Endothelial cell of umbilical vein (primary cell): Measurements from ENCODE around the gene DDX10. TPM values are rescaled to one million over a fixed set of nuclear protein-coding genes. Genes with fewer than 3 reads are reported as not detected.

Source experiments
- BruUV-seq: library from RNA; stranded (reverse); fragments of 400-500 nt; replicated peaks from 2 replicates; lab custom pipeline; 2021; lab: Mats Ljungman, UMichigan
- CTCF ChIA-PET: fragments of 300-600, 350-600 bp; sonication (Branson Sonifier 250); formaldehyde crosslinking; loops from one replicate; lab custom pipeline; 2021; ENCODE audit warnings: antibody characterized with exemption, inconsistent platforms; lab: Charles Lee
- POLR2A ChIA-PET: fragments of 300-600, 350-600 bp; sonication (Branson Sonifier 250); formaldehyde crosslinking; loops from one replicate; lab custom pipeline; 2021; ENCODE audit warnings: antibody characterized with exemption, inconsistent platforms; lab: Charles Lee
- DNase-seq: peaks from one replicate; pipeline ENCODE4 v3.0.0-alpha.2; 2011; ENCODE audit warnings: low read depth, low spot score
- FAIRE-seq: peaks from 2 replicates; lab custom pipeline; 2011; peaks lifted over from hg19 to GRCh38; lab: Jason Lieb, UNC
- H2AFZ ChIP-seq: 2 replicates; pipeline ENCODE4 v1.6.0; 2012; ENCODE audit warnings: low read depth, low read length, control low read depth, inconsistent platforms
- H3K27ac ChIP-seq: 2 replicates; pipeline ENCODE4 v1.5.1; 2011; ENCODE audit warnings: low read depth, mild to moderate bottlenecking, control low read depth, low read length, moderate library complexity; ENCODE audit not compliant: insufficient read depth
- H3K27me3 ChIP-seq, 2 experiments: 2 replicates each; pipeline versions ENCODE4 v1.6.0 to v1.6.1; 2011; ENCODE audit warnings: low read length in 2 of 2, mixed read lengths in 1 of 2; ENCODE audit not compliant: control insufficient read depth in 2 of 2, insufficient read depth in 2 of 2
- H3K36me3 ChIP-seq, 2 experiments: 2 replicates in 1 of 2; 3 replicates in 1 of 2; pipeline ENCODE4 v1.5.1; 2011; ENCODE audit warnings: low read length in 2 of 2, mild to moderate bottlenecking in 1 of 2, moderate library complexity in 1 of 2; ENCODE audit not compliant: control insufficient read depth in 2 of 2, insufficient read depth in 2 of 2; ENCODE audit errors: extremely low read depth in 1 of 2
- H3K4me1 ChIP-seq: 3 replicates; pipeline ENCODE4 v1.5.1; 2011; ENCODE audit warnings: mild to moderate bottlenecking, low read length; ENCODE audit not compliant: control insufficient read depth, insufficient read depth; ENCODE audit errors: extremely low read depth
- H3K4me2 ChIP-seq: 2 replicates; pipeline ENCODE4 v1.6.1; 2011; ENCODE audit warnings: low read length, control low read depth, mixed read lengths; ENCODE audit not compliant: insufficient read depth
- H3K4me3 ChIP-seq, 3 experiments: fragments of 200-600 bp in 1 of 3; sonication (generic), shearing (Covaris generic) in 1 of 3; replicated peaks in 1 of 3; 2 replicates each; pipeline ENCODE4 v1.5.1; 2011 to 2016; ENCODE audit warnings: control low read depth in 3 of 3, low read length in 3 of 3, mild to moderate bottlenecking in 2 of 3, inconsistent platforms in 1 of 3, low read depth in 1 of 3, moderate library complexity in 1 of 3; ENCODE audit not compliant: insufficient read depth in 1 of 3
- H3K79me2 ChIP-seq: 2 replicates; pipeline ENCODE4 v1.6.0; 2012; ENCODE audit warnings: low read length, inconsistent platforms; ENCODE audit not compliant: control insufficient read depth, insufficient read depth
- H3K9ac ChIP-seq: replicated peaks from 2 replicates; pipeline ENCODE3; 2011; ENCODE audit warnings: low read length, control low read depth; ENCODE audit not compliant: insufficient read depth; ENCODE audit errors: extremely low read depth
- H3K9me1 ChIP-seq: replicated peaks from 3 replicates; pipeline ENCODE4 v1.6.0; 2011; ENCODE audit warnings: mild to moderate bottlenecking, low read length; ENCODE audit not compliant: control insufficient read depth, insufficient read depth; ENCODE audit errors: extremely low read depth
- H3K9me3 ChIP-seq: replicated peaks from 2 replicates; pipeline ENCODE4 v1.5.1; 2012; ENCODE audit warnings: low read length, inconsistent platforms; ENCODE audit not compliant: control insufficient read depth, insufficient read depth
- H4K20me1 ChIP-seq: replicated peaks from 2 replicates; pipeline ENCODE3; 2011; ENCODE audit warnings: mild to moderate bottlenecking, low read length; ENCODE audit not compliant: control insufficient read depth, insufficient read depth; ENCODE audit errors: extremely low read depth
- EZH2 ChIP-seq: IDR thresholded peaks from 2 replicates; pipeline ENCODE4 v1.6.1; 2012; ENCODE audit warnings: borderline replicate concordance, low read depth, mild to moderate bottlenecking, moderate library complexity, low read length, inconsistent platforms; ENCODE audit not compliant: severe bottlenecking
- FOS ChIP-seq: IDR thresholded peaks from 2 replicates; pipeline ENCODE4 v1.6.1; 2011; ENCODE audit warnings: mild to moderate bottlenecking, low read length, moderate library complexity, borderline replicate concordance; ENCODE audit not compliant: insufficient read depth
- GATA2 ChIP-seq: IDR thresholded peaks from 2 replicates; pipeline ENCODE4 v1.7.0; 2011; ENCODE audit warnings: low read depth, mild to moderate bottlenecking, moderate library complexity, mixed read lengths, low read length; ENCODE audit not compliant: insufficient read length, insufficient read depth
- JUN ChIP-seq: IDR thresholded peaks from 2 replicates; pipeline ENCODE4 v1.6.1; 2011; ENCODE audit warnings: borderline replicate concordance, low read depth; ENCODE audit not compliant: insufficient read length, insufficient read depth
- MYC ChIP-seq: IDR thresholded peaks from one replicate; pipeline ENCODE4 v1.6.1; 2011; ENCODE audit warnings: mild to moderate bottlenecking, low read depth, low read length
- POLR2A ChIP-seq: IDR thresholded peaks from 2 replicates; pipeline ENCODE4 v1.6.1; 2012; ENCODE audit warnings: low read depth, mild to moderate bottlenecking, control low read depth, low read length
- POLR2AphosphoS5 ChIP-seq: IDR thresholded peaks from 2 replicates; pipeline ENCODE4 v1.6.1; 2012; ENCODE audit warnings: low read depth, mild to moderate bottlenecking, control low read depth, low read length, moderate library complexity; ENCODE audit not compliant: insufficient read depth
- dilution Hi-C: fragments of 300-500 bp; cut with MboI; formaldehyde crosslinking; loops from one replicate; pipeline ENCODE4 v1.15.0; 2019; ENCODE audit warnings: low sequenced_read_pairs; ENCODE audit not compliant: extremely low pct_ligation_motif_present
- intact Hi-C: fragments of 100-400 bp; cut with micrococcal nuclease; formaldehyde crosslinking; loops from one replicate; pipeline ENCODE4 v1.10.0; 2022
- polyA plus RNA-seq, 4 experiments: library from polyadenylated mRNA; depleted of rRNA in 3 of 4; stranded (reverse) in 3 of 4; unstranded in 1 of 4; fragments of >200 nt; gene quantifications; 2 replicates each; pipeline versions ENCODE4 v1.2.1 to v1.2.3, GENCODE V29; 2011 to 2012; ENCODE audit warnings: missing spikeins in 1 of 4
- total RNA-seq: library from RNA; stranded (reverse); gene quantifications from 2 replicates; pipeline ENCODE4 v1.2.3, GENCODE V29; 2021
- TF ChIP-seq, protein P1 (sequence below), 2 donors: IDR thresholded peaks; 1 replicate in 1 of 2; 2 replicates in 1 of 2; pipeline ENCODE4 v1.5.1; 2011; ENCODE audit warnings: low read length in 2 of 2, mild to moderate bottlenecking in 2 of 2, moderate library complexity in 2 of 2, control low read depth in 1 of 2, inconsistent platforms in 1 of 2, low read depth in 1 of 2; ENCODE audit not compliant: insufficient read depth in 1 of 2; ENCODE audit errors: extremely low read depth in 1 of 2
- TF ChIP-seq, protein P2 (sequence below): IDR thresholded peaks from 2 replicates; pipeline ENCODE4 v1.6.1; 2011; ENCODE audit not compliant: insufficient read depth, insufficient read length

Gene DDX10
- total and polyA plus RNA-seq, 2 donors (not counting 3 experiments of a cell fraction or from before 2014, with no cell fraction given) = 29.8 to 35.2 TPM

DNA sequence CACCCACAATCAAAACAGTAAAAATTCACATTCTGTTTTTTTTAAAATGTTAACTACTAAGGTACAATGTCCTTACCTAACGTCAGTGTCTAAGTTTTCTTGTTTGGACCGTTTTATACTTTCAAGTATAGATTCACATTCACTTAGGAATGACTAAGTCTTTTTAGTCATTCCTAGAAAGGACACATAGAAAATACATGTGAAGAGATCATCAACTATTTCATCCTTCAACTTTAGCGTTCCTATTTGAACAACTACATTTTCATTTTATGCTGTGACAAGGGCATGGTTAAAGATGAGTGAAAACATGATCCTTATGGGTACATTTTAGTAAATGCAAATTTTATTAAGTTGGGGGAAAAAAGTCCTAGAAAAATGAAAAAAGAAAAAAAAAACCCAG is 62.8 kb downstream of the DDX10 start:
- POLR2A ChIA-PET = no interaction called here
- H3K27me3 ChIP-seq = no peaks in the 10 kb centered on the region
- H3K4me2 ChIP-seq = no peak overlapping the region
- dilution Hi-C loops = no loop called here
- CTCF ChIA-PET = no interaction called here
- FAIRE-seq (no peak), DNase-seq (no peak)
- no peak overlapping the region for H3K4me3 ChIP-seq
- intact Hi-C loops = no loop called here
- H3K9me3 ChIP-seq = no peaks in the 10 kb centered on the region
- H3K36me3 ChIP-seq = peaks cover 0 to 3% of the 10 kb centered on the region in 2 experiments
- no peaks in the 10 kb centered on the region for H3K4me1 ChIP-seq
- BruUV-seq = no TSS peak
- peaks cover 41% of the 10 kb centered on the region for H3K79me2 ChIP-seq
- H3K9ac ChIP-seq = no peak overlapping the region
- TF ChIP-seq POLR2A (no peak), POLR2AphosphoS5 (no peak), MYC (no peak), EZH2 (no peak), FOS (no peak), GATA2 (no peak), JUN (no peak)
- no peaks in the 10 kb centered on the region for H4K20me1 ChIP-seq
- no peak overlapping the region for H2AFZ ChIP-seq
- H3K9me1 ChIP-seq = no peaks in the 10 kb centered on the region
- no peak overlapping the region for H3K27ac ChIP-seq

DNA sequence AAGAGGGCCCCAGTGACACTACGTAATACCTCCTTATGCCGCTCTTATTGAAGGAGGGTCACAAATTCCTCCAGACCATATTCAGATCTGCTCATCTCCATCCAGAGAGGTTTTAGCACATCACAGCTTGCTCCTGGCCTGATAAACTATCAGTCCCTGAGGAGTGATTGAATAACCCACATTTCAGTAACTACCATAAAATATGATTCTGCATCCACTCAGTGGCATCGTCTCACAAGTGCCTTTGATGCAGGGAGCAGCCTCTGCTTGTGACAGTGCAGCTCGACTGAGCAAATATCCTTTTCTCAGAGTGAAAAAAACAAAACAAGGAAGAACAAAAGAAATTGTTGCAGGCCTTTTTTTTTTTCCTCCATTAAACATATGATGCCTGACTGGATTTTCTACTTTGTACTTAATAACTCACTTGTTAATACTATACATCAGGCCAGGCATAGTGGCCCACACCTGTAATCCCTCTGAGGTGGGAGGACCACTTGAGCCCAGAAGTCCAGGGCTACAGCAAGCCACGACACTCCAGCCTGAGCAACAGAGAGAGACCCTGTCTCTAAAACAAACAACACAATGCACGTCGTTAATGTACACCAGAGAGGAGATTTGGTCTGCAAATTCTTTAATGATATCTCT is 64.5 kb downstream of the DDX10 start:
- H3K9me1 ChIP-seq = no peaks in the 10 kb centered on the region
- no peak overlapping the region for H3K27ac ChIP-seq
- H3K36me3 ChIP-seq = no peaks in the 10 kb centered on the region
- H3K9ac ChIP-seq = no peak overlapping the region
- dilution Hi-C loops = no loop called here
- TF ChIP-seq POLR2A (no peak), POLR2AphosphoS5 (no peak), FOS (no peak), GATA2 (no peak), EZH2 (no peak), MYC (no peak), JUN (no peak)
- TF ChIP-seq, protein P1, sequence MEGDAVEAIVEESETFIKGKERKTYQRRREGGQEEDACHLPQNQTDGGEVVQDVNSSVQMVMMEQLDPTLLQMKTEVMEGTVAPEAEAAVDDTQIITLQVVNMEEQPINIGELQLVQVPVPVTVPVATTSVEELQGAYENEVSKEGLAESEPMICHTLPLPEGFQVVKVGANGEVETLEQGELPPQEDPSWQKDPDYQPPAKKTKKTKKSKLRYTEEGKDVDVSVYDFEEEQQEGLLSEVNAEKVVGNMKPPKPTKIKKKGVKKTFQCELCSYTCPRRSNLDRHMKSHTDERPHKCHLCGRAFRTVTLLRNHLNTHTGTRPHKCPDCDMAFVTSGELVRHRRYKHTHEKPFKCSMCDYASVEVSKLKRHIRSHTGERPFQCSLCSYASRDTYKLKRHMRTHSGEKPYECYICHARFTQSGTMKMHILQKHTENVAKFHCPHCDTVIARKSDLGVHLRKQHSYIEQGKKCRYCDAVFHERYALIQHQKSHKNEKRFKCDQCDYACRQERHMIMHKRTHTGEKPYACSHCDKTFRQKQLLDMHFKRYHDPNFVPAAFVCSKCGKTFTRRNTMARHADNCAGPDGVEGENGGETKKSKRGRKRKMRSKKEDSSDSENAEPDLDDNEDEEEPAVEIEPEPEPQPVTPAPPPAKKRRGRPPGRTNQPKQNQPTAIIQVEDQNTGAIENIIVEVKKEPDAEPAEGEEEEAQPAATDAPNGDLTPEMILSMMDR (IDR thresholded peaks at IDR 0.05; ENCODE audit: extremely low read depth in 1 of 2, insufficient read depth in 1 of 2, low read depth in 1 of 2, low read length in 2 of 2) = no peak
- TF ChIP-seq, protein P2, sequence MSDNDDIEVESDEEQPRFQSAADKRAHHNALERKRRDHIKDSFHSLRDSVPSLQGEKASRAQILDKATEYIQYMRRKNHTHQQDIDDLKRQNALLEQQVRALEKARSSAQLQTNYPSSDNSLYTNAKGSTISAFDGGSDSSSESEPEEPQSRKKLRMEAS = no peak
- intact Hi-C loops = no loop called here
- H3K4me2 ChIP-seq = no peak overlapping the region
- CTCF ChIA-PET = interaction anchor here (0.9 to 1.1 kb wide), 2 partner anchors 31 to 125 kb away, joined by 3 read pairs; no protein-coding TSS in a partner anchor
- no peak overlapping the region for H3K4me3 ChIP-seq
- peaks cover 43% of the 10 kb centered on the region for H3K79me2 ChIP-seq
- H2AFZ ChIP-seq = no peak overlapping the region
- no peak for FAIRE-seq
- no peaks in the 10 kb centered on the region for H4K20me1 ChIP-seq
- no TSS peak for BruUV-seq
- POLR2A ChIA-PET = no interaction called here
- no peaks in the 10 kb centered on the region for H3K27me3 ChIP-seq
- no peak for DNase-seq
- H3K4me1 ChIP-seq = peaks cover 14% of the 10 kb centered on the region
- H3K9me3 ChIP-seq = no peaks in the 10 kb centered on the region
